GM21528 (cell line): ENCODE results near the gene NGLY1.

ENCODE experiments used
- ATAC-seq: cut with Tn5 transposase; IDR thresholded peaks from one replicate; pipeline ENCODE4 v1.9.1; 2021; ENCODE audit warnings: mild to moderate bottlenecking, moderate library complexity; ENCODE audit not compliant: unreplicated experiment, low FRiP score

NGLY1 gene

DNA sequence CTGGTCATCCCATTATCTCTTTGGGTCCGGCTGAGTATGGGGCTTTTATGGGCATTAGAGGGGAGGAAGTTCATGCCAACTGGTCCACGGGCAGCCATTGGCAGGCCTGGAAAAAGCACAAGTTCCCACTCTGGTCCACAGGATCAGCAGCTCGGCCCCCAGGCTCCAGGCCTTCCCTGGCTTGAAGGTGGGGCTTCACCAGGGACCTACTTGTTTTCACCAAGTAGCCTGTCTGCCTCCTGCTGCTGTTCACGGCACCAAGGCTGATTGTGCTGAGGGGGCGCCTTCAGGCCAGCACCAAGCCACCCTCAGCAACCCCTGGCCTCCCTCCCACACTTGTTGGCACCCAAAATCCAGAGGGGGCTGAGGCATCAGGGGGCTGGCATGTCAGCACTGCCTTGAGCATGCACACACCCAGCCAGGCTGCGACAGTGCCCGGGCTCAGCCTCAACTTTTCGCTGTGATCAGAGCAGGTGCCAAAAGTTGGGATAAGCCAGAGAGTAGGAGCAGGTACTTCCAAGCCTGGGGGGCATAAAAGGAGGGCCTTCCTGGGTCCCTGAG, 109.4 kb downstream of the NGLY1 start:
- no peak for ATAC-seq
